Tibial artery (tissue), 4 donors: ENCODE results near the gene LPP.

ENCODE experiments used
- DNase-seq, 2 donors: peaks; one replicate each; pipeline ENCODE4 v3.0.0-alpha.2; 2019
- H3K27ac ChIP-seq, 2 donors: fragments of 200-600 bp; sonication (generic) in 1 of 2; 1 replicate in 1 of 2; 2 replicates in 1 of 2; pipeline ENCODE4 v1.5.1; 2018 to 2019; ENCODE audit warnings: mild to moderate bottlenecking in 1 of 2
- H3K27me3 ChIP-seq, 2 donors: fragments of 200-600 bp; sonication (generic) in 1 of 2; one replicate each; pipeline versions ENCODE4 v1.5.1 to v1.6.0; 2016 to 2019
- H3K36me3 ChIP-seq, 3 donors: fragments of 200-600 bp; sonication (generic) in 2 of 3; one replicate each; pipeline ENCODE4 v1.5.1; 2016 to 2019; ENCODE audit warnings: mild to moderate bottlenecking in 2 of 3
- H3K4me1 ChIP-seq, 4 donors: fragments of 200-600 bp; sonication (generic) in 2 of 4; 1 replicate in 3 of 4; 2 replicates in 1 of 4; pipeline ENCODE4 v1.5.1; 2016 to 2019
- H3K4me3 ChIP-seq, 2 donors: fragments of 200-600 bp; sonication (generic) in 1 of 2; 1 replicate in 1 of 2; 2 replicates in 1 of 2; pipeline ENCODE4 v1.5.1; 2018 to 2019; ENCODE audit warnings: mild to moderate bottlenecking in 2 of 2
- H3K9me3 ChIP-seq, 3 donors: fragments of 200-600 bp; sonication (generic) in 1 of 3; one replicate each; pipeline ENCODE4 v1.5.1; 2016 to 2019
- intact Hi-C: fragments of 100-400 bp; cut with DNase I; formaldehyde crosslinking; loops from one replicate; pipeline ENCODE4 v1.15.0; 2023; ENCODE audit warnings: low total_unique reads
- TF ChIP-seq, protein P1 (sequence below), 2 experiments: fragments of 200-600 bp in 1 of 2; fragments of 450-650 bp in 1 of 2; IDR thresholded peaks; one replicate each; pipeline ENCODE4 v1.5.1; 2017 to 2019; ENCODE audit warnings: antibody characterized with exemption in 2 of 2, mild to moderate bottlenecking in 1 of 2, moderate library complexity in 1 of 2

Gene LPP

GRCh38 chr3:188687389-188687788 is 533.4 kb downstream of the LPP start:
- DNase-seq: no peak
- Histone ChIP-seq H3K4me1 (peaks cover 0 to 89% (median 50%) of the 10 kb centered on the region in 4 donors), H3K27me3 (no peaks in the 10 kb centered on the region), H3K36me3 (no peaks in the 10 kb centered on the region), H3K4me3 (no peak overlapping the region), H3K27ac (peak overlapping the region; percentile 33 to 65), H3K9me3 (no peaks in the 10 kb centered on the region)
- TF ChIP-seq, protein P1, sequence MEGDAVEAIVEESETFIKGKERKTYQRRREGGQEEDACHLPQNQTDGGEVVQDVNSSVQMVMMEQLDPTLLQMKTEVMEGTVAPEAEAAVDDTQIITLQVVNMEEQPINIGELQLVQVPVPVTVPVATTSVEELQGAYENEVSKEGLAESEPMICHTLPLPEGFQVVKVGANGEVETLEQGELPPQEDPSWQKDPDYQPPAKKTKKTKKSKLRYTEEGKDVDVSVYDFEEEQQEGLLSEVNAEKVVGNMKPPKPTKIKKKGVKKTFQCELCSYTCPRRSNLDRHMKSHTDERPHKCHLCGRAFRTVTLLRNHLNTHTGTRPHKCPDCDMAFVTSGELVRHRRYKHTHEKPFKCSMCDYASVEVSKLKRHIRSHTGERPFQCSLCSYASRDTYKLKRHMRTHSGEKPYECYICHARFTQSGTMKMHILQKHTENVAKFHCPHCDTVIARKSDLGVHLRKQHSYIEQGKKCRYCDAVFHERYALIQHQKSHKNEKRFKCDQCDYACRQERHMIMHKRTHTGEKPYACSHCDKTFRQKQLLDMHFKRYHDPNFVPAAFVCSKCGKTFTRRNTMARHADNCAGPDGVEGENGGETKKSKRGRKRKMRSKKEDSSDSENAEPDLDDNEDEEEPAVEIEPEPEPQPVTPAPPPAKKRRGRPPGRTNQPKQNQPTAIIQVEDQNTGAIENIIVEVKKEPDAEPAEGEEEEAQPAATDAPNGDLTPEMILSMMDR (IDR thresholded peaks at IDR 0.05): no peak
- intact Hi-C loops: loop anchor here (5.0 kb wide), 1 partner anchor 475 kb away; no protein-coding TSS in a partner anchor

- H3K4me3 ChIP-seq: no peak overlapping the region
- H3K36me3 ChIP-seq: no peaks in the 10 kb centered on the region
- H3K9me3 ChIP-seq: no peaks in the 10 kb centered on the region
- peak; percentile 33 to 70 for DNase-seq
- H3K27me3 ChIP-seq: no peaks in the 10 kb centered on the region
- intact Hi-C loops: loop anchor here (5.0 kb wide), 1 partner anchor 477 kb away; no protein-coding TSS in a partner anchor
- TF ChIP-seq, protein P1 (IDR thresholded peaks at IDR 0.05): no peak
- peaks cover 0 to 81% (median 35%) of the 10 kb centered on the region in 4 donors for H3K4me1 ChIP-seq
- H3K27ac ChIP-seq: peak overlapping the region; percentile 56 to 65
These were observed 535.2 kb downstream of the LPP start for GRCh38 chr3:188689101-188689574.

- no peak overlapping the region for H3K4me3 ChIP-seq
- H3K36me3 ChIP-seq: no peaks in the 10 kb centered on the region
- no peak for DNase-seq
- intact Hi-C loops: no loop called here
- peak overlapping the region; percentile 17 to 65 for H3K27ac ChIP-seq
- peaks cover 0 to 74% (median 34%) of the 10 kb centered on the region in 4 donors for H3K4me1 ChIP-seq
- TF ChIP-seq, protein P1 (IDR thresholded peaks at IDR 0.05): no peak
- no peaks in the 10 kb centered on the region for H3K9me3 ChIP-seq
- no peaks in the 10 kb centered on the region for H3K27me3 ChIP-seq
These were observed 536.1 kb downstream of the LPP start for GRCh38 chr3:188690064-188690463.

- TF ChIP-seq, protein P1 (IDR thresholded peaks at IDR 0.05): no peak
- peaks cover 0 to 80% (median 31%) of the 10 kb centered on the region in 4 donors for H3K4me1 ChIP-seq
These were observed 537.0 kb downstream of the LPP start for GRCh38 chr3:188691004-188691403.

DNA sequence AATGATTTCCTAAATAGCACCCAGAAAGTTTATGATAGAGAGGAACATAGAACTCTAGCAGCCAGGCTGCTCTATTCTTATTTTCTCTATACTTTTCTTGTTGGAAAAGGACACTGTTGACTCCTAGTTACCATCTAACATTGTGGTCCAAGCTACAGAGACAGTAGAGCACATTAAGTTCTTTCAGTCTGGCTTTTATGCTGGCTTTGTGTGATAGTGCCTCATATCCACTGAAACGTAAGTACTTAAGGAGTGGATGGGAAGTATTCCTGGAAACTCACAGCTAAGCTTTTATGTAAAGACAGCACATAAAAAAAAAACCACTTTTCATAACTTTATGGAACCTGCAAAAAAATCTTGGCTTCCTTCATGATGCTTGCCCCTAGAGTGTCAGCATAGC is 537.7 kb downstream of the LPP start:
- TF ChIP-seq, protein P1 (IDR thresholded peaks at IDR 0.05): no peak
- H3K27ac ChIP-seq: peak overlapping the region in 1 of 2 donors; percentile 16
- intact Hi-C loops: no loop called here
- H3K4me3 ChIP-seq: no peak overlapping the region
- no peaks in the 10 kb centered on the region for H3K9me3 ChIP-seq
- H3K36me3 ChIP-seq: no peaks in the 10 kb centered on the region
- DNase-seq: no peak
- H3K27me3 ChIP-seq: no peaks in the 10 kb centered on the region
- H3K4me1 ChIP-seq: peaks cover 0 to 80% (median 30%) of the 10 kb centered on the region in 4 donors

More at GRCh38 chr3:188691004-188691403, 537.0 kb downstream of the LPP start:
- Histone ChIP-seq H3K36me3 (no peaks in the 10 kb centered on the region), H3K27me3 (no peaks in the 10 kb centered on the region), H3K27ac (peak overlapping the region in 1 of 2 donors; percentile 65), H3K9me3 (no peaks in the 10 kb centered on the region), H3K4me3 (no peak overlapping the region)
- intact Hi-C loops: no loop called here
- no peak for DNase-seq
